GM04503 (cell line): Measurements from ENCODE around the gene PRDM16.
"Not testable (repeated sequence)": the region's sequence is repeated elsewhere in the genome, so short reads cannot be mapped to it uniquely, and the experiment has no call there.

Experiments
- DNase-seq: peaks from one replicate; pipeline ENCODE4 v3.0.0-alpha.2; 2012; ENCODE audit warnings: low read depth

The PRDM16 gene

GRCh38 chr1:3227893-3228292 lies 158.9 kb downstream of the PRDM16 start:
- no peak for DNase-seq

- no peak for DNase-seq
These were observed 160.2 kb downstream of the PRDM16 start for GRCh38 chr1:3229081-3229725.

GRCh38 chr1:3230553-3230952 lies 161.6 kb downstream of the PRDM16 start:
- no peak for DNase-seq

GRCh38 chr1:3231245-3231644 lies 162.2 kb downstream of the PRDM16 start:
- DNase-seq = no peak

GRCh38 chr1:3231826-3232225 lies 162.8 kb downstream of the PRDM16 start:
- DNase-seq = no peak

GRCh38 chr1:3233031-3233430 lies 164.0 kb downstream of the PRDM16 start:
- no peak for DNase-seq

GRCh38 chr1:3233551-3233950 lies 164.5 kb downstream of the PRDM16 start:
- no peak for DNase-seq

- DNase-seq = no peak
These were observed 165.3 kb downstream of the PRDM16 start for GRCh38 chr1:3234281-3234680.

GRCh38 chr1:3234956-3235355 lies 166.0 kb downstream of the PRDM16 start:
- no peak for DNase-seq

GRCh38 chr1:3235496-3235895 lies 166.5 kb downstream of the PRDM16 start:
- DNase-seq = no peak

- DNase-seq = no peak
These were observed 167.4 kb downstream of the PRDM16 start for GRCh38 chr1:3236361-3236760.

- DNase-seq = no peak
These were observed 168.0 kb downstream of the PRDM16 start for GRCh38 chr1:3236955-3237354.

- no peak for DNase-seq
These were observed 168.6 kb downstream of the PRDM16 start for GRCh38 chr1:3237570-3237969.

GRCh38 chr1:3237994-3238702 lies 169.1 kb downstream of the PRDM16 start:
- no peak for DNase-seq

- no peak for DNase-seq
These were observed 169.8 kb downstream of the PRDM16 start for GRCh38 chr1:3238703-3239278.

- DNase-seq = not testable (repeated sequence)
These were observed 171.0 kb downstream of the PRDM16 start for GRCh38 chr1:3239991-3240390.

GRCh38 chr1:3240524-3241235 lies 171.7 kb downstream of the PRDM16 start:
- DNase-seq = no peak

GRCh38 chr1:3241236-3241550 lies 172.2 kb downstream of the PRDM16 start:
- no peak for DNase-seq

GRCh38 chr1:3241673-3242407 lies 172.8 kb downstream of the PRDM16 start:
- no peak for DNase-seq

GRCh38 chr1:3242408-3243260 lies 173.6 kb downstream of the PRDM16 start:
- DNase-seq = no peak

- no peak for DNase-seq
These were observed 174.3 kb downstream of the PRDM16 start for GRCh38 chr1:3243304-3243703.
